ENCODE measurements around the gene BNIP2.

GRCh38 chr15:59723687-59724346 is 34.7 kb upstream of the BNIP2 start:
- TF ChIP-seq TAF1 (IDR thresholded peaks at IDR 0.05; ENCODE audit: low read depth), result no peak
- TF ChIP-seq USF1 (IDR thresholded peaks at IDR 0.05), result no peak
- TF ChIP-seq CEBPB (IDR thresholded peaks at IDR 0.05), result no peak
- TF ChIP-seq NFIC (IDR thresholded peaks at IDR 0.05), result no peak
- TF ChIP-seq EGR1 (IDR thresholded peaks at IDR 0.05), result no peak
- no peak for TF ChIP-seq REST (IDR thresholded peaks at IDR 0.05; ENCODE audit: low read depth)

Data from Ishikawa (cell line).